K562 (cell line): ENCODE measurements around the gene DDX23.

Source experiments
- CEBPG ChIP-seq, 3 experiments: fragments of 200-800 bp in 1 of 3; sonication (Bioruptor generic) in 1 of 3; sonication (generic) in 1 of 3; formaldehyde crosslinking in 1 of 3; IDR thresholded peaks in 2 of 3; conservative IDR thresholded peaks in 1 of 3; 2 replicates each; pipeline versions ENCODE4 v1.6.1 to v1.8.0; 2016 to 2022; ENCODE audit warnings: missing compliant biosample characterization in 2 of 3, missing genetic modification characterization in 2 of 3, mild to moderate bottlenecking in 1 of 3, missing genetic modification reagents in 1 of 3
- EZH2 ChIP-seq: IDR thresholded peaks from 2 replicates; pipeline ENCODE4 v1.6.1; 2012; ENCODE audit warnings: low read depth, mild to moderate bottlenecking, inconsistent platforms, low read length, borderline replicate concordance
- FOXJ3 ChIP-seq: sonication (generic); formaldehyde crosslinking; IDR thresholded peaks from 2 replicates; pipeline ENCODE4 v1.4.0; 2020; ENCODE audit warnings: mild to moderate bottlenecking, missing genetic modification reagents
- FOXM1 ChIP-seq, 2 experiments: fragments of 450-650 bp in 1 of 2; sonication (generic) in 1 of 2; formaldehyde crosslinking in 1 of 2; IDR thresholded peaks; 2 replicates each; pipeline versions ENCODE4 v1.6.1 to v1.9.0; 2017 to 2022; ENCODE audit warnings: low read depth in 2 of 2, mild to moderate bottlenecking in 2 of 2, missing genetic modification reagents in 1 of 2, moderate library complexity in 1 of 2
- MAFF ChIP-seq: IDR thresholded peaks from 2 replicates; pipeline ENCODE4 v1.6.1; 2012; ENCODE audit warnings: low read length, improper control_type of control experiment
- ZNF121 ChIP-seq: sonication (generic); formaldehyde crosslinking; conservative IDR thresholded peaks from 2 replicates; pipeline ENCODE4 v1.8.0; 2022; ENCODE audit warnings: missing genetic modification reagents
- ZNF174 ChIP-seq: fragments of 250-450 bp; sonication (Bioruptor Pico); IDR thresholded peaks from 2 replicates; pipeline ENCODE4 v1.4.0; 2020; ENCODE audit warnings: mild to moderate bottlenecking
- ZNF274 ChIP-seq: IDR thresholded peaks from 2 replicates; pipeline ENCODE4 v1.6.1; 2011; ENCODE audit warnings: low read depth, mild to moderate bottlenecking, low read length, moderate library complexity, borderline replicate concordance

- no peak for TF ChIP-seq ZNF274
- TF ChIP-seq CEBPG (CRISPR knock-in tag; IDR thresholded peaks at IDR 0.05): no peak
- TF ChIP-seq CEBPG (tag; conservative IDR thresholded peaks at IDR 0.05 in 1 of 2, IDR thresholded peaks at IDR 0.05 in 1 of 2): no peak
- TF ChIP-seq ZNF121: no peak
- no peak for TF ChIP-seq EZH2
- TF ChIP-seq FOXM1 (IDR thresholded peaks at IDR 0.05; ENCODE audit: low read depth): no peak
- no peak for TF ChIP-seq FOXM1 (CRISPR knock-in tag; IDR thresholded peaks at IDR 0.05; ENCODE audit: low read depth)
- TF ChIP-seq FOXJ3 (CRISPR knock-in tag): no peak
- no peak for TF ChIP-seq MAFF
- TF ChIP-seq ZNF174 (CRISPR knock-in tag): no peak
Measured at GRCh38 chr12:48889679-48890078, 37.7 kb upstream of the DDX23 start.
